NOMO-1 treated with dmso at 0.1 percent for 144 hours (cell line): Measurements from ENCODE around the gene SNX32.

ENCODE experiments used
- DNase-seq: peaks from one replicate; lab custom pipeline; 2025; ENCODE audit not compliant: unreplicated experiment; lab: John Stamatoyannopoulos, UW

Gene SNX32

DNA sequence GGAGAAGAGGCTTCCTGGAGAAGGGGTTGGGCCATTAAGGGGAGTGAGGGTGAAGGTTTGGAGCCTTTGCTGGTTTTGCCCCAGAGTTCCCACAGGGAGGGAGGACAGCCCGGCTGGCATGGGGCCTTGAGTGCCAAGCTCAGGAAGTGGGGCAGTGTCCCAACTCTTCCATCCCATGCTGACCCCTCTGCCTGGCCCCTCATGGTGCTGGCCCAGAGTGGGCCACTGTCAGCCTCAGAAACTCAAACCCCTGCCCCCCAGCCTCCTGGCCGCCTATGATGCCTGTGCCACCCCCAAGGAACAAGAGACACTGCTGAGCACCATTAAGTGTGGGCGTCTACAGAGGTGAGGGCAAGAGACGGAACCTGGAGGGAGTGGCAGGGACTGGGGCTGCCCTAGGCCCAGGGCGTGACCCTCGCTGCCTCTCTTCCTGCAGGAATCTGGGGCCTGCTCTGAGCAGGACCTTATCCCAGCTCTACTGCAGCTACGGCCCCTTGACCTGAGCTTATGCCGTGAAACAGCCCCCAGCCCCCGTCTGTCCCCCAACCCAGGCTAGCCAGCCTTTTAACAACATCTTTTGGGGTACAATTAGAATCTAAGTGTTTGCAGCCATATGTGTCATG is 31.9 kb downstream of the SNX32 start:
- DNase-seq: no peak

DNA sequence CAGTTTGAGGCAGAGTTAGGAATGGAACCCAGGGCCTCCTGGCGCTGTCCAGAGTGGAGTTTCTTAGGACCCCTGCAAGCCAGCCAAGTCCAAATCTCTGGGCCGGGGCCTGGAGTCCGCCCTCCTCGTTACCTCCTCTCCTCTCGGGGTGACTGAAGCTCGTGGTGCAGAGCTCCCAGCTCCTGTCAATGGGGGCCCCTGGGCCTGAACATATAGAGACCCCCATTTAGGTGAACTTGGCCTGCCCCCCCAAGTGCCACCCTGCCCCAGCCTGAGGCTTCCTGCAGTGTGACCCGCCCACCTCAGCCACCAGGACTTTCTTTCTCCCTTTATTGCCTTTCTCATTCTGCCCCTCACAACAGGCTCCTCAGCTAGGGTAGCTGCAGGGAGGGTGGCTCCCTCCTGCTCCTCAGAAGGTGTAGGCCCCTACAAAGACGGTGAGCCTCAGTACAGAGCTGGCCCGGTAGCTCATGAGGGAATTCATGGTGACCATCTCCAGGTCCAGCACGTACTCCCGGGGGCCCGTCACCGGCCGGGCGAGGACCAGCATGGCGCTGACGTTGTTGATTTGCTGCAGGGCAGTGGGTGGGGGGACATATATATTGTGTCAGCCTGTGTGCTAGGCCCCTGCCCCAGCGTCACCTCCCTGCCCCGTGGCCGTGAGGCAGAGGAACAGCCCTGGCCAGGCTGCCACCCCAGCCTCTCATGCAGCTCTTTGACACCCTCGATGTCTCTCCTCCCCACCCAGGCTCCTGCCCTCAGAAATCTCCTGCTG is 32.9 kb downstream of the SNX32 start:
- no peak for DNase-seq

DNA sequence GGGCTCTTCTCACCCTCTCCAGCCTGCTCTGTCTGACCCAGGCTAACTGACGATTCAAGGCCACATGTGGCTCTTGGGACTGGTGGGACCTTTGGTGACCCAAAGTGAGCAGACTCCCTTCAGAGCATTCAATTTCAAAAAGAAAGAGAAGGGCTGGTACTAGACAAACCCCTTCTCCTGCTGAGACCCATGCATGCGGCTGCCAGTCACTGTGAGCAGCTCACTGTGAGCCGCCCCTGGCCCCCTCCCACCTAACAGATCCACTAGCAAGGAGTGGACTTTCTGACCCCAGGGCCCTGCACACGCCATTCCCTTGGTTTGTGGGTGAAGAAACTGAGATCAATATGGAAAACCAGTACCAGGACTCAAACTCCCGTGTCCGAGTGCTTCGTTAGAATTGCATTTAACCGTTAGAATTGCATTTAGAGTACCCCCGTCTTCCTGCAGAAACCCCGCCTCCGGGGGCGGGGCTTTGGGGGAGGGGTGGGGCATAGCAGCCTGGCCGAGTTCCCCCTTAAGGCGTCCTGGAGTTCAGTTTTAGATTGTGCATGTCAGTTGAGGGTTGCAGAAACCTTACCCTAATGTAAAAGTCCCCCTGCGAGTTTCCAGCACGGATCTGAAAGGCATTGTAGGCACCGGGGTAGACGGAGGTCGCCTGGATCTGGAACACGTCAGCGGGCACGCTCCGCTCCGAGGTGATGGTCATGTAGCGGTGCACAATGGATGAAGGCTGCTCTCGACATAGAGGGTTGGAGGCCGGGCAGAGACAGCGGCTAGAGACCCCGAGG is 33.7 kb downstream of the SNX32 start:
- no peak for DNase-seq

DNA sequence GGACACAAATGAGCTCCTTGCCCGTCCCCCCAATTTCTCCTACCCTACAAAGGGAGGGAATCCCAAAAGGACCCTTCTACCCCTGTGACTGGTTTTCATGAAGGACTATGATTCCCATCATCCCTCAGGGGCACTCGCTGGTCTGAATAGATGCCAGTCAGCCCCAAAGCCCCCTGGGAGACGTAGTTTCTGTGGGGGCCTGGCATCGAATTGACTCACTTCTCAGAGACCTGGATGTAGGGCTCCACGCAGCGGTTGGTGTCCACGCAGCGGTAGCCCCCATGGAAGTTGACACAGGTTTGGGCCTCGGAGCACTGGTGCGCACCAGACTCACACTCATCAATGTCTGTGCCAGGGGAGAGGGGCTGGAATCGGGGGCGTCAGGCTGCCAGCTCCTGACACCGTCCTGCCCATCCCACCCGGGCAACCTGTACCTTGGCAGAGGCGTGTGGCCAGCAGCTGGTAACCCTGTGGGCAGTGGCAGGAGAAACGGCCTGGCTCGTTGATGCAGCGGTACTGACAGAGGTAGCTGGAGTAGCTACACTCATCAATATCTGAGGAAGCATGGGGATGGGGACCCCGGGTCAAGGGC is 34.4 kb downstream of the SNX32 start:
- no peak for DNase-seq

DNA sequence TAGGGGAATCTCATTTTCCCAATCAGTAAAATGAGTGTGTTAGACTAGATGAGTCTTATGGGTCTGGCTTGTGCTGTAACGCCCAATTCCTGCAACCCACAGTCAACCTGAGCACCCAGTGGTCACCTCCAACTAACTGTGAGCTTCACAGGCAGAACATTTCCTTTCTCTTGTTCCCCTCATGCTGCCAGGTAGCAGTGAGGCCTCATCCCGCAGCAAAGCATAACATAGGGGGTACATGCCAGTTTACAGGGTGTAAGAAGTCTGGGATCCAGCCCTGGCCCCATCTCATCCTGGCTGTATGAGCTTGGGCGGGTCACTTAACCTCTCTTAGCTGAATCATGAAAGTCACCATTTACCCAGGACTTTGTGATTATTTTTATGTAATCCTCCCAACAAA is 35.1 kb downstream of the SNX32 start:
- no peak for DNase-seq

DNA sequence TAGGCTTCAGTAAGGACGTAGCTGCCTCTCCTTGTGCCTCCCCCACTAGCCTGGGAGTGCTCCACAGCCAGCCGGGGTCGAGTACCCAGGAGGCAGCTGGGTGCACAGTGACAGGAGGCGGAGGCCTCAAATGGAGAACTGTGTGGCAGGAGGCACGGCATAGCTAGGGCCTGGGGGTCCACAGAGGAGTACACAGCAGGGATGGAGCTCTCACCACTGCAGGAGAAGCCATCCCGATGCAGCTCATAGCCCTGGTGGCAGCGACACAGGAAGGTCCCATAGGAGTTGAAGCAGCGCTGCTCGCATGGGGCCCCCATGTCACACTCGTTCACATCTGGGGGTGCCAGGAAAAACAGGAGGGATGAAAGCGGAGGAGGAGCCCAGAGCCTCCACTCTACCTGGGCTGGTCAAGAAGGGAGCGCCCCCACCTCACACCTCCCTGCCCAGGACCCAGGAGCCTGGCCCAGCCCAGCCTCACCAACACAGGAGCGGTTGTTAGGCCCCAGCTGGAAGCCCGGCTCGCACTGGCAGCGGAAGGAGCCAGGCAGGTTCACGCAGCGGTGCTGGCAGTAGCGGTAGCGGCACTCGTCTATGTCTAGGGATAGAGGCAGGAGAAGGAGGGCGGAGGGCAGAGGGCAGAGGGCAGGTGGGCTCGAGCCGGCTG is 36.0 kb downstream of the SNX32 start:
- DNase-seq: no peak

DNA sequence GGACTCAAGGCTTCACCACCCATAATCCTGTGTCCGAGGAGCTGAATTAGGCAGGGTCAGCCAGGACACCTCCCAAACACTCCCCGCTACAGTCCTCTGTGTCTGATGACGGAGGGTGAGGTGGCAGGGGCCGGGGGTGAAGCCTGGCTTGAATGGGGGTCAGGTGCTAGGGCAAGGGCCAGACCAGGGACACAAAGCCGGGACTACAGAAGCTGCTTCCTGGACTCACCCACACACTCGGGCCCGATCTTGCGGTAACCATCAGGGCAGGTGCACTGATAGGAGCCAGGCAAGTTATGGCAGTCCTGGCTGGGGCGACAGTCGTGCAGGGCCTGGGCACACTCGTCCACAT is 36.5 kb downstream of the SNX32 start:
- no peak for DNase-seq

DNA sequence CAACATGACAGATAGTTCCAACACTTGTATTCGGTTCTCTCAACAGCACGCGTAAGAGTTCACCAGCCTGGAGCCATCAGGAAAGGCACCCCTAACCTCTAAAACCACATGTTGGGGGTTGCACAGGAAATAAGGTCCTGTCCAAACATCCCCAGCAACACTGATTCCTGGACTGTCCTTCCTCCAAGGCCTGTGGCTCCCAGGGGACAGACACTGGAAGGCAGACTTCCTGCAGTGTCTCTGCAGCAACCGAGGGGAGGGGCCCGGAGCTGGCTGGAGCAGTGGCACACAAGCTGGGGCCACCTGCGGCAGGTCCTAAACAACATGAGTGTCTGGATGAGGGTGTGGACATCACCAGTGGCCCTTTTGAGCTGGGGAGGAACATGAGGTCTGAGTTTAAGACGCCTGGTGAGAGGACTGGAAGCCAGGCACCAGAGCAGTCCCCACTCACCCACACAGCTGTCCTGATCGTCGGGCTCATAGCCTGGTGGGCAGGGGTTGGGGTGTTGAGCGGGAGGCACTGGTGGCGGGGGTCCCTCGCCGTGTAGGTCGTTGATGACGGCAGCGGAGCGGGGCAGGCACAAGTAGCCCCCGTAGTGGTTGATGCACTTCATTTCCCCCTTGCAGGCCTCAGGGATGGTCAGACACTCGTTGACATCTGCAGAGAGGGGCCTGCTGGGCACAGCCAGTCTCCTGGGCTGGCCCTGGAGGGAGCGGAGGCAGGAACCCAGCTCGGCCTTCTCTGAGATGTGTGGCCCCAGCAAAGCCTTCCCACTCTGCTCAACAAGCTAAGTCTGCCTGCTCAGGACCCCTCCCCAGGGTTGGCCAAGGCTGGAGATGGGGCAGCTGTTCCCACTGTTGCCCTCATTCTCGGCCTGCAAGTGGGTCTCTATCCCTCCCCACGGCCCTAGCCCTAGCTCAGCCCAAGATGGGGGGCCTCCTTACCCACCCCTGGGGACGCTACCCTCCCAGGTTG is 37.2 kb downstream of the SNX32 start:
- DNase-seq: no peak

DNA sequence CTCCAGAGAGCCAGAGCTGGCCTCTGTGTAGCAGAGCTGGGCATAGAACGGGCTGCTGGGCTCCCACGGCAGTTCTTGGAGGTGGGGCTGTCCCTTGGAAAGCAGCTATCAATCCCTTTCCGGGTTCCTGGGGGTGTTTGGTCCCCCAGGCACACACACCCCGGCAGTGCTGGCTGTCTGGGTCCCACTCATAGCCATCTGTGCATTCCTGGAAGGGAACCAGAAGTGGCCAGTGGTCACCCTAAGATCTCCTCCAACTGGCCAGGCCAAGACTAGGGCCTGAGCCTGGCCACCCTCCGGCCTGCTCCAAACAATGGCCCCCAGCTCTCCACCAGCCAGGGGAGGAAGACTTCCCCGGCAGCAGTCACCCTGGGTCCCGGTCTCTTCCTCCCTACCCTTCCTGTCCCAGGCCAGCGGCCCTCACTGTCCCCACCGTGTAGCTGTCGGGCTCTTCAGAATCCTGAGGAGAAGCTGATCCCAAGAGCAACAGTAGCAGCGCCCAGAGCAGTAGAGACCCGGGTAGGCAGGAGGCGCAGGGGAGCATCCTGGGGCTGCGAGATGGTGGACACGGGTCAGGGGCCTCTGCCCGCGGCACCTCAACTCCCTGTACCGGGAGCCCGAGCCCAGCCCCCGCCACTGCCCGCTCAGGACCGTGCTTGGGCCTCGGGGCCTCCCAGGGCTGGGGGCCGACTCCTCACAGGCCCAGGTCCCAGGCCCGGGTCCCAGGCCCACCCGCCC is 38.2 kb downstream of the SNX32 start:
- no peak for DNase-seq

DNA sequence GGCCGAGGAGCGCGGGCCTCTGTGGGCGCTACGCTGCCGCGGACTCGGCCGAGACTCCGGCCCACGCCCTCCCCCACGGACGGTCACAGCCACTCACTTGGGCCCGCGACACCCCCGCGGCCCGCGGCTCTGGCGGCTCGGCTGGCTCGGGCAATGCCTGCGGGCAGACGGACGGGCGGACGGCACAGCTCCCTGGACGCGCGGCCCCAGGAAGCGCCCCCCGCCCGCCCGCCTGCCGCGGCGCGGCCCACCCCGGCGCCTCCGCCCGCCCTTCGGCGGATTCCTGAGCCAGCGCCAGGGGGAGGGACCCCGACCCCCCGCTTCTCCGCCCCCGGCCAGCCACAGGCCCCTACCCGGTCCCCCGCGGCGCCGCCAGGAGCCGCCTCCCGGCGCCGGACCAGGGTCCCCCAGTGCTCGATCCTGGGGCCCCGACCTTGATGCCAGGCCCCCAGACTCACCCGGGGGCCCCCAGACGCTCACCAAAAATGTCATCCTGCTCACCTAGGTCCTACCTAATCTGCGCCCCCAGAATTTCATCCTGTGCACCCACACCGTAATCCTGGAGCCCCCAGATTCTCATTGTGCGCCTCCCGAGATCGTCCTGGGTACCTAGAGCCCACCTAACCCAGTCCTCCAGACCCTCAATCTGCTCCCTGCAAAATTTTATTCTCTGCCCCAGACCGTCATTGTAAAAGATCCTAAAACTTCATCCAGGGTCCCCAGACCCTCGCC is 39.0 kb downstream of the SNX32 start, which contains the start of gene EFEMP2:
TSS of gene EFEMP2 (minus strand) at position 215 of the 732 bp plus-strand sequence. CDS start 446 bp downstream, outside the sequence.
- DNase-seq: no peak

DNA sequence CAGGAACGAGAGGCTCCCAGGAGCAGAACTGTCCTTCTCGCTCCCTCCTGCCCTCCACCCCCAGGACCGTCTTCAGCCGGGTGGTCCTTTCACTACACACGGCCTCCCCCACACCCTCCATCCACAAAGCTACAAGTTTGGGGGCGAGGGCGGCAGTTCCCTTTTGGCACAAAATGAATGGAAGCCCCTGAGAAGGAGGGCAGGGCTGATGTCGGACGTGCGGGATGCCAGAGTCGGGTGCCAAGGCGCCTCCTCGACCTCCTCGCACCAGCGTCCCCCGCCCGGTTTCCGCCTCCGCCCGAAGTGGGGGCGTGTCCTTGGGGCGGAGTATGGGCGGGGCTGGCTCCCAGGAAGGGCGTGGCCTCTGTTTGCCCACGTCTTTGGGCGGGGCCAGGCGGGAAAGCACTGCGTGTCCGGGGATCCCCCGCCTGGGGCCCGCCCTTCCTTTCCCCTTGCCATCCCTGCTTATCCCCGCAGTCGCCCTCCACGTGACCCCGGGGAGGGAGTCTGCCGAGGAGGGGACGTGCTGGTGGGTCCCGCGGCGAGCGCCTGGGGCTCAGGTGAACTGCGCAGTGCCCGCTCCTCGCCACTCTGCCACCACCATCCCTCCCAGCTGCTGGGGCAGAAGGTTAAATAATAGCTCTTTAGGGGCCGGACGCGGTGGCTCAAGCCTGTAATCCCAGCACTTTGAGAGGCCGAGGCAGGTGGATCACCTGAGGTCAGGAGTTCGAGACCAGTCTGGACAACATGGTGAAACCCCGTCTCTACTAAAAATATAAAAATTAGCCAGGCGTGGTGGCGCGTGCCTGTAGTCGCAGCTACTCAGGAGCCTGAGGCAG is 39.8 kb downstream of the SNX32 start:
- peak; percentile 69 for DNase-seq

DNA sequence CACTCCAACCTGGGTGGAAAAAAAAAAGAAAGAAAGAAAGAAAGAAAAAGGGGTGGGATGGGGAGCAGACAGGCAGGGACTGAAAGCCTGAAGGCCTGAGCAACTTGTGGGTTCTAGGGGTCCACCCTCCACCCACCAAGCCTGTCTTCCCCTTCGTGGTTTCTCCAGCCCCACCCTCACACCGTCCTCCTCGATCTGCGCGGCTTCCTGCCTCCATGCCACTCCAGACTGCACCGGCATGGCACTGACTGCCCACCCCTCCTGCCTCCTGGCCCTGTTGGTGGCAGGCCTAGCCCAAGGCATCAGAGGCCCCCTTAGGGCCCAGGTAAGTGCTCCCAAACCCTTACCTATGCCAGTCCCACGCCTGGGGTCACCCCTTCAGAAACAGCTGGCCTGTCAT is 45.9 kb downstream of the SNX32 start, which contains the start of gene CTSW:
TSS of gene CTSW (plus strand) at position 221 of the 400 bp plus-strand sequence. CDS start at position 239, 18 bp downstream.
- no peak for DNase-seq

DNA sequence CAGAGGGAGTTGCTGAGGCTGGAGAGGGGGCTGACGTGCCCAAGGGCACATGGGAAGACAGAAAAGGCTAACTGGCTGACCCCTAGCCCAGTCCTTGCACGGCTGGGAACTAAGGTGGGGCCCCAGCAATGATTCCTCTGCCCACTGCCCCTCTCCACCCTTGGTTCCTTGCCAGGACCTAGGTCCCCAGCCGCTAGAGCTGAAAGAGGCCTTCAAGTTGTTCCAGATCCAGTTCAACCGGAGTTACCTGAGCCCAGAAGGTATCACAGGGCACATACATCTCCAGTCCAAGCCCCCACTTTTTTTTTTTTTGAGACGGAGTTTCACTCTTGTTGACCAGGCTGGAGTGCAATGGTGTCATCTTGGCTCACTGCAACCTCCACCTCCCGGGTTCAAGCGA is 46.3 kb downstream of the SNX32 start:
- no peak for DNase-seq

DNA sequence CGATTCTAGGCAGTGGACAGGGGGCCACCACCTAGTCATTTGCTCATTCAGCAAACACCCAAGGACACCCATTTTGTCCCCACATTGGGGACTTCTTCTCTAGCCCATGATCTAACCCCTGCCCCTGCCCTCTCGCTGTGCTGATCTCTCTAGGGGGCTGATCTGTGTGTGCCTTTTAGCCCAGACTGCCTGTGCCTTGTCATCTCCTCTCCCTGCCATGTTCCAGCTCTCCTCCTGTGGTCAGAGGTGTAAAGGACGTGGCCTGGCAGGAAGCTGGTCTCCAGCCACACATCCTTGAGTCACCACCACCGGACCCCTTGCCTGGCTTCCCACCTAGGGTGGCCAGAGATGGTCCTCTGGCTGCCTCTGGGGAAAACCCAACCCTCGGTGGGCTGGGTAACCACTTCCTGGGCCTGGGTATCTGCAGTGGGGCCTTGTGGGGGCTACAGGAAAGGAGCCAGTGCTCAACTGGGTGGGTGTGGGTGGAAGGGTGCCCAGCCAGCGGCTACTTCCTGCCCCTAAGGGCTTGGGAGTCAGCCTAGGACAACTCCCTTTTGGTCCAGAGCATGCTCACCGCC is 47.2 kb downstream of the SNX32 start:
- DNase-seq: no peak

DNA sequence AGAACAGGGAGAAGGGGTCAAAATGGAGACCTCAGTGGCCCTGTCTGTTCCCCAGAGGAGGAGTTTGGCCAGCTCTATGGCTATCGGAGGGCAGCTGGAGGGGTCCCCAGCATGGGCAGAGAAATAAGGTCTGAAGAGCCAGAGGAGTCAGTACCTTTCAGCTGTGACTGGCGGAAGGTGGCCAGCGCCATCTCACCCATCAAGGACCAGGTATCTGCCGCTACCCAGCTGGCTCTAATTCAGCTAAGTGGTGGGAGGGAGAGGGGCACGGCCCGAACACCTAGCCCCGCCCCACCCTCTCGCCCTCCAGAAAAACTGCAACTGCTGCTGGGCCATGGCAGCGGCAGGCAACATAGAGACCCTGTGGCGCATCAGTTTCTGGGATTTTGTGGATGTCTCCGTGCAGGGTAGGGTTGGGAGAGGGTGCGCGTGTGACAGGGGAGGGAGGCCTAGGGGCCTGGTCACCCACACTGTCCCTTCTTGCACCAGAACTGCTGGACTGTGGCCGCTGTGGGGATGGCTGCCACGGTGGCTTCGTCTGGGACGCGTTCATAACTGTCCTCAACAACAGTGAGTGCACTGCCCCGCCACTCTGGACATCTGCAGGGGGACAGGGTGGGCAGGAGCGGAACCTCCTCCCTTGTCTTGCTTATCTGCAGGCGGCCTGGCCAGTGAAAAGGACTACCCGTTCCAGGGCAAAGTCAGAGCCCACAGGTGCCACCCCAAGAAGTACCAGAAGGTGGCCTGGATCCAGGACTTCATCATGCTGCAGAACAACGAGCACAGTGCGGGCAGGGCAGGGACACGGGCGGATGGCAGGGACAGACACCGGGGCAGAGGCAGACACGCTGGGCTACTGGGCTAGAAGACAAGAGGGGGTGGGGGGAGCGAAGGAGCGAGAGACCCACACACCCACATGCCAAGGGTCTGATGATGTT is 48.6 kb downstream of the SNX32 start:
- no peak for DNase-seq
